HEK293 (cell line): ENCODE results near the gene AFF1.

Experiments used
- CTCF ChIA-PET: fragments of 350-600 bp; formaldehyde crosslinking; extraction: SDS; loops from one replicate; lab custom pipeline; 2021; ENCODE audit warnings: antibody characterized with exemption; lab: Yijun Ruan, JAX
- POLR2A ChIA-PET: fragments of 300-600 bp; formaldehyde crosslinking; extraction: SDS; loops from one replicate; lab custom pipeline; 2020; ENCODE audit warnings: antibody characterized with exemption, inconsistent platforms; lab: Yijun Ruan, JAX
- H3K27ac ChIP-seq: fragments of 200-500 bp; sonication (Bioruptor generic); 2 replicates; pipeline ENCODE4 v1.5.1; 2014; ENCODE audit warnings: low read depth, low read length, control low read depth, inconsistent platforms; ENCODE audit errors: extremely low read depth
- H3K36me3 ChIP-seq, 2 experiments: fragments of 200-500 bp in 1 of 2; sonication (Bioruptor generic) in 1 of 2; 1 replicate in 1 of 2; 2 replicates in 1 of 2; pipeline ENCODE4 v1.5.1; 2014 to 2017; ENCODE audit warnings: inconsistent platforms in 2 of 2, low read length in 2 of 2; ENCODE audit not compliant: control insufficient read depth in 2 of 2, insufficient read depth in 1 of 2
- H3K4me1 ChIP-seq: fragments of 200-500 bp; sonication (Bioruptor generic); 2 replicates; pipeline ENCODE4 v1.5.1; 2014; ENCODE audit warnings: mild to moderate bottlenecking, low read length, inconsistent platforms; ENCODE audit not compliant: control insufficient read depth, insufficient read depth
- H3K4me3 ChIP-seq: 2 replicates; pipeline ENCODE4 v1.5.1; 2011; ENCODE audit warnings: low read depth, mild to moderate bottlenecking, control low read depth, low read length, moderate library complexity
- H3K9me3 ChIP-seq: fragments of 200-500 bp; sonication (Bioruptor generic); 2 replicates; pipeline ENCODE4 v1.5.1; 2014; ENCODE audit warnings: low read depth, low read length, inconsistent platforms; ENCODE audit not compliant: control insufficient read depth, insufficient read depth
- GFI1B ChIP-seq: fragments of 450-650 bp; formaldehyde crosslinking; IDR thresholded peaks from 2 replicates; pipeline ENCODE4 v1.5.1; 2016; ENCODE audit warnings: missing biosample characterization, missing genetic modification characterization
- GLI2 ChIP-seq: fragments of 450-650 bp; formaldehyde crosslinking; IDR thresholded peaks from 2 replicates; pipeline ENCODE4; 2017; ENCODE audit warnings: missing biosample characterization, missing genetic modification characterization, low read depth, borderline replicate concordance
- GLIS2 ChIP-seq: fragments of 450-650 bp; formaldehyde crosslinking; IDR thresholded peaks from 2 replicates; pipeline ENCODE4 v1.5.1; 2016; ENCODE audit warnings: missing biosample characterization, missing genetic modification characterization
- HIC1 ChIP-seq: fragments of 450-650 bp; formaldehyde crosslinking; IDR thresholded peaks from 2 replicates; pipeline ENCODE4 v1.5.1; 2016; ENCODE audit warnings: missing biosample characterization, missing genetic modification characterization
- KLF10 ChIP-seq: fragments of 450-650 bp; IDR thresholded peaks from 2 replicates; pipeline ENCODE4 v1.5.1; 2018; ENCODE audit warnings: missing biosample characterization, mild to moderate bottlenecking, missing genetic modification characterization
- MYNN ChIP-seq: fragments of 450-650 bp; formaldehyde crosslinking; IDR thresholded peaks from 2 replicates; pipeline ENCODE4 v1.5.1; 2016; ENCODE audit warnings: missing biosample characterization, missing genetic modification characterization, borderline replicate concordance
- MZF1 ChIP-seq: fragments of 450-650 bp; formaldehyde crosslinking; IDR thresholded peaks from 2 replicates; pipeline ENCODE4 v1.5.1; 2017; ENCODE audit warnings: missing biosample characterization, missing genetic modification characterization, borderline replicate concordance
- RBAK ChIP-seq: fragments of 450-650 bp; formaldehyde crosslinking; IDR thresholded peaks from 2 replicates; pipeline ENCODE4 v1.5.1; 2016; ENCODE audit warnings: missing biosample characterization, missing genetic modification characterization
- SCRT1 ChIP-seq: fragments of 450-650 bp; formaldehyde crosslinking; IDR thresholded peaks from 2 replicates; pipeline ENCODE4 v1.5.1; 2016; ENCODE audit warnings: missing biosample characterization, missing genetic modification characterization, borderline replicate concordance
- SP7 ChIP-seq: fragments of 450-650 bp; formaldehyde crosslinking; IDR thresholded peaks from 2 replicates; pipeline ENCODE4 v1.5.1; 2016; ENCODE audit warnings: missing biosample characterization, missing genetic modification characterization
- ZFHX2 ChIP-seq: fragments of 450-650 bp; formaldehyde crosslinking; conservative IDR thresholded peaks from 2 replicates; pipeline ENCODE4 v1.5.1; 2016; ENCODE audit warnings: missing biosample characterization, missing genetic modification characterization
- ZNF19 ChIP-seq: fragments of 450-650 bp; formaldehyde crosslinking; IDR thresholded peaks from 2 replicates; pipeline ENCODE4; 2016; ENCODE audit warnings: missing biosample characterization, missing genetic modification characterization, low read depth
- ZNF2 ChIP-seq: fragments of 450-650 bp; formaldehyde crosslinking; IDR thresholded peaks from 2 replicates; pipeline ENCODE4 v1.5.1; 2016; ENCODE audit warnings: missing biosample characterization, missing genetic modification characterization
- ZNF266 ChIP-seq: fragments of 450-650 bp; formaldehyde crosslinking; IDR thresholded peaks from 2 replicates; pipeline ENCODE4 v1.5.1; 2016; ENCODE audit warnings: missing biosample characterization, missing genetic modification characterization, low read depth
- ZNF433 ChIP-seq: fragments of 450-650 bp; formaldehyde crosslinking; IDR thresholded peaks from 2 replicates; pipeline ENCODE4 v1.5.1; 2016; ENCODE audit warnings: missing biosample characterization, missing genetic modification characterization, low read depth
- ZNF473 ChIP-seq: fragments of 450-650 bp; formaldehyde crosslinking; IDR thresholded peaks from 2 replicates; pipeline ENCODE4 v1.5.1; 2017; ENCODE audit warnings: missing biosample characterization, missing genetic modification characterization
- ZNF555 ChIP-seq: fragments of 450-650 bp; formaldehyde crosslinking; conservative IDR thresholded peaks from 2 replicates; pipeline ENCODE4 v1.5.1; 2017; ENCODE audit warnings: missing biosample characterization, mild to moderate bottlenecking, missing genetic modification characterization, inconsistent platforms
- ZNF585B ChIP-seq: fragments of 450-650 bp; formaldehyde crosslinking; IDR thresholded peaks from 2 replicates; pipeline ENCODE4 v1.5.1; 2016; ENCODE audit warnings: missing biosample characterization, missing genetic modification characterization
- ZNF600 ChIP-seq: fragments of 450-650 bp; formaldehyde crosslinking; IDR thresholded peaks from 2 replicates; pipeline ENCODE4 v1.5.1; 2016; ENCODE audit warnings: missing biosample characterization, missing genetic modification characterization
- ZNF629 ChIP-seq: fragments of 450-650 bp; formaldehyde crosslinking; IDR thresholded peaks from 2 replicates; pipeline ENCODE4 v1.5.1; 2017; ENCODE audit warnings: missing biosample characterization, missing genetic modification characterization
- ZNF664 ChIP-seq: fragments of 450-650 bp; formaldehyde crosslinking; IDR thresholded peaks from 2 replicates; pipeline ENCODE4 v1.5.1; 2016; ENCODE audit warnings: missing biosample characterization, missing genetic modification characterization
- ZNF707 ChIP-seq: fragments of 450-650 bp; formaldehyde crosslinking; IDR thresholded peaks from 2 replicates; pipeline ENCODE4 v1.5.1; 2016; ENCODE audit warnings: missing biosample characterization, missing genetic modification characterization
- ZNF776 ChIP-seq: fragments of 450-650 bp; formaldehyde crosslinking; IDR thresholded peaks from 2 replicates; pipeline ENCODE4 v1.5.0; 2017; ENCODE audit warnings: missing biosample characterization, missing genetic modification characterization, borderline replicate concordance
- ZNF843 ChIP-seq: fragments of 450-650 bp; formaldehyde crosslinking; IDR thresholded peaks from 2 replicates; pipeline ENCODE4 v1.5.1; 2016; ENCODE audit warnings: missing biosample characterization, missing genetic modification characterization
- TF ChIP-seq, protein P1 (sequence below): fragments of 450-650 bp; formaldehyde crosslinking; IDR thresholded peaks from 2 replicates; pipeline ENCODE4 v1.5.1; 2017; ENCODE audit warnings: missing biosample characterization, missing genetic modification characterization
- TF ChIP-seq, protein P2 (sequence below): fragments of 450-650 bp; formaldehyde crosslinking; IDR thresholded peaks from 2 replicates; pipeline ENCODE4 v1.5.1; 2017; ENCODE audit warnings: missing biosample characterization, missing genetic modification characterization
- TF ChIP-seq, protein P3 (sequence below): fragments of 450-650 bp; formaldehyde crosslinking; IDR thresholded peaks from 2 replicates; pipeline ENCODE4 v1.5.1; 2016; ENCODE audit warnings: missing biosample characterization, missing genetic modification characterization, borderline replicate concordance
- TF ChIP-seq, protein P4 (sequence below): fragments of 450-650 bp; formaldehyde crosslinking; IDR thresholded peaks from 2 replicates; pipeline ENCODE4 v1.5.1; 2016; ENCODE audit warnings: missing biosample characterization, missing genetic modification characterization, low read depth

Gene AFF1

GRCh38 chr4:87060957-87061356 lies 126.1 kb downstream of the AFF1 start:
- POLR2A ChIA-PET, result no interaction called here
- peaks cover 4% of the 10 kb centered on the region; the same call in 1 of the 2 replicates for H3K4me1 ChIP-seq
- CTCF ChIA-PET, result interaction anchor here (0.6 kb wide), 1 partner anchor 135 kb away, joined by 3 read pairs; no protein-coding TSS in a partner anchor
- no peaks in the 10 kb centered on the region for H3K36me3 ChIP-seq
- no peak overlapping the region for H3K27ac ChIP-seq
- TF ChIP-seq ZNF707, result no peak
- no peak for TF ChIP-seq RBAK (tag by site-specific recombination)
- peak; percentile 25; the same call in 1 of the 2 replicates for TF ChIP-seq ZNF843 (tag by site-specific recombination)
- TF ChIP-seq, protein P1, sequence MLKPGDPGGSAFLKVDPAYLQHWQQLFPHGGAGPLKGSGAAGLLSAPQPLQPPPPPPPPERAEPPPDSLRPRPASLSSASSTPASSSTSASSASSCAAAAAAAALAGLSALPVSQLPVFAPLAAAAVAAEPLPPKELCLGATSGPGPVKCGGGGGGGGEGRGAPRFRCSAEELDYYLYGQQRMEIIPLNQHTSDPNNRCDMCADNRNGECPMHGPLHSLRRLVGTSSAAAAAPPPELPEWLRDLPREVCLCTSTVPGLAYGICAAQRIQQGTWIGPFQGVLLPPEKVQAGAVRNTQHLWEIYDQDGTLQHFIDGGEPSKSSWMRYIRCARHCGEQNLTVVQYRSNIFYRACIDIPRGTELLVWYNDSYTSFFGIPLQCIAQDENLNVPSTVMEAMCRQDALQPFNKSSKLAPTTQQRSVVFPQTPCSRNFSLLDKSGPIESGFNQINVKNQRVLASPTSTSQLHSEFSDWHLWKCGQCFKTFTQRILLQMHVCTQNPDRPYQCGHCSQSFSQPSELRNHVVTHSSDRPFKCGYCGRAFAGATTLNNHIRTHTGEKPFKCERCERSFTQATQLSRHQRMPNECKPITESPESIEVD (tag by site-specific recombination), result peak; percentile 66
- peak; percentile 93 for TF ChIP-seq ZNF600 (tag by site-specific recombination)
- TF ChIP-seq GLI2, result no peak
- no peak for TF ChIP-seq MZF1 (tag by site-specific recombination)
- no peak for TF ChIP-seq ZNF433 (tag by site-specific recombination)
- no peak for TF ChIP-seq ZNF555 (tag by site-specific recombination)
- TF ChIP-seq, protein P2, sequence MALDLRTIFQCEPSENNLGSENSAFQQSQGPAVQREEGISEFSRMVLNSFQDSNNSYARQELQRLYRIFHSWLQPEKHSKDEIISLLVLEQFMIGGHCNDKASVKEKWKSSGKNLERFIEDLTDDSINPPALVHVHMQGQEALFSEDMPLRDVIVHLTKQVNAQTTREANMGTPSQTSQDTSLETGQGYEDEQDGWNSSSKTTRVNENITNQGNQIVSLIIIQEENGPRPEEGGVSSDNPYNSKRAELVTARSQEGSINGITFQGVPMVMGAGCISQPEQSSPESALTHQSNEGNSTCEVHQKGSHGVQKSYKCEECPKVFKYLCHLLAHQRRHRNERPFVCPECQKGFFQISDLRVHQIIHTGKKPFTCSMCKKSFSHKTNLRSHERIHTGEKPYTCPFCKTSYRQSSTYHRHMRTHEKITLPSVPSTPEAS (tag by site-specific recombination), result no peak
- TF ChIP-seq SCRT1 (tag by site-specific recombination), result no peak
- no peak for TF ChIP-seq GLIS2 (tag by site-specific recombination)
- no peak for TF ChIP-seq ZNF2 (tag by site-specific recombination)
- peak; percentile 42; the same call in 1 of the 2 replicates for TF ChIP-seq SP7 (tag by site-specific recombination)
- no peak for TF ChIP-seq ZNF473 (tag by site-specific recombination)
- no peak for TF ChIP-seq ZNF266 (tag by site-specific recombination)
- TF ChIP-seq ZFHX2 (tag by site-specific recombination), result no peak
- TF ChIP-seq, protein P3, sequence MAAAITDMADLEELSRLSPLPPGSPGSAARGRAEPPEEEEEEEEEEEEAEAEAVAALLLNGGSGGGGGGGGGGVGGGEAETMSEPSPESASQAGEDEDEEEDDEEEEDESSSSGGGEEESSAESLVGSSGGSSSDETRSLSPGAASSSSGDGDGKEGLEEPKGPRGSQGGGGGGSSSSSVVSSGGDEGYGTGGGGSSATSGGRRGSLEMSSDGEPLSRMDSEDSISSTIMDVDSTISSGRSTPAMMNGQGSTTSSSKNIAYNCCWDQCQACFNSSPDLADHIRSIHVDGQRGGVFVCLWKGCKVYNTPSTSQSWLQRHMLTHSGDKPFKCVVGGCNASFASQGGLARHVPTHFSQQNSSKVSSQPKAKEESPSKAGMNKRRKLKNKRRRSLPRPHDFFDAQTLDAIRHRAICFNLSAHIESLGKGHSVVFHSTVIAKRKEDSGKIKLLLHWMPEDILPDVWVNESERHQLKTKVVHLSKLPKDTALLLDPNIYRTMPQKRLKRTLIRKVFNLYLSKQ (tag by site-specific recombination), result no peak
- peak; percentile 57; the same call in 1 of the 2 replicates for TF ChIP-seq MYNN (tag by site-specific recombination)
- TF ChIP-seq KLF10 (tag by site-specific recombination), result no peak
- no peak for TF ChIP-seq ZNF19 (tag by site-specific recombination)
- TF ChIP-seq GFI1B (tag by site-specific recombination), result peak; percentile 66; the same call in 1 of the 2 replicates
- peak; percentile 53; the same call in 1 of the 2 replicates for TF ChIP-seq ZNF629 (tag by site-specific recombination)
- TF ChIP-seq, protein P4, sequence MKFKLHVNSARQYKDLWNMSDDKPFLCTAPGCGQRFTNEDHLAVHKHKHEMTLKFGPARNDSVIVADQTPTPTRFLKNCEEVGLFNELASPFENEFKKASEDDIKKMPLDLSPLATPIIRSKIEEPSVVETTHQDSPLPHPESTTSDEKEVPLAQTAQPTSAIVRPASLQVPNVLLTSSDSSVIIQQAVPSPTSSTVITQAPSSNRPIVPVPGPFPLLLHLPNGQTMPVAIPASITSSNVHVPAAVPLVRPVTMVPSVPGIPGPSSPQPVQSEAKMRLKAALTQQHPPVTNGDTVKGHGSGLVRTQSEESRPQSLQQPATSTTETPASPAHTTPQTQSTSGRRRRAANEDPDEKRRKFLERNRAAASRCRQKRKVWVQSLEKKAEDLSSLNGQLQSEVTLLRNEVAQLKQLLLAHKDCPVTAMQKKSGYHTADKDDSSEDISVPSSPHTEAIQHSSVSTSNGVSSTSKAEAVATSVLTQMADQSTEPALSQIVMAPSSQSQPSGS (tag by site-specific recombination), result no peak
- TF ChIP-seq HIC1 (tag by site-specific recombination), result 0 out of 2 replicates have a peak, but pooled peaks have one; percentile 37
- no peak for TF ChIP-seq ZNF585B (tag by site-specific recombination)
- TF ChIP-seq ZNF776 (tag by site-specific recombination), result no peak
- no peak for TF ChIP-seq ZNF664
- no peak overlapping the region for H3K4me3 ChIP-seq
- H3K9me3 ChIP-seq, result no peaks in the 10 kb centered on the region
